HEK293T (cell line): ENCODE results near the gene FAM124B.

Experiments
- BHLHE40 ChIP-seq: fragments of 450-650 bp; IDR thresholded peaks from 2 replicates; pipeline ENCODE4 v1.6.1; 2016; ENCODE audit warnings: mild to moderate bottlenecking, moderate library complexity, borderline replicate concordance
- FOXA1 ChIP-seq: fragments of 450-650 bp; IDR thresholded peaks from 2 replicates; pipeline ENCODE4 v1.6.1; 2016; ENCODE audit warnings: mild to moderate bottlenecking
- FOXM1 ChIP-seq: fragments of 450-650 bp; IDR thresholded peaks from 2 replicates; pipeline ENCODE4 v1.6.1; 2017; ENCODE audit warnings: mild to moderate bottlenecking, borderline replicate concordance
- NFRKB ChIP-seq: fragments of 450-650 bp; IDR thresholded peaks from 2 replicates; pipeline ENCODE4 v1.6.1; 2016; ENCODE audit warnings: mild to moderate bottlenecking, moderate library complexity
- PKNOX1 ChIP-seq: fragments of 450-650 bp; IDR thresholded peaks from 2 replicates; pipeline ENCODE4 v1.6.1; 2016
- SP1 ChIP-seq: fragments of 450-650 bp; IDR thresholded peaks from 2 replicates; pipeline ENCODE4 v1.6.1; 2017
- SUZ12 ChIP-seq: fragments of 450-650 bp; IDR thresholded peaks from 2 replicates; pipeline ENCODE4 v1.6.1; 2016; ENCODE audit warnings: mild to moderate bottlenecking
- TARDBP ChIP-seq: fragments of 450-650 bp; IDR thresholded peaks from 2 replicates; pipeline ENCODE4 v1.6.1; 2016

- TF ChIP-seq TARDBP (no peak), SP1 (no peak), PKNOX1 (no peak), SUZ12 (no peak), BHLHE40 (no peak), FOXA1 (no peak), NFRKB (no peak), FOXM1 (no peak)
Observed at GRCh38 chr2:224379986-224380385, 21.9 kb downstream of the FAM124B start.
